Measurements from ENCODE around the gene AK4. TPM values are rescaled to one million over a fixed set of nuclear protein-coding genes. Genes with fewer than 3 reads are reported as not detected.
"Not testable (repeated sequence)": the region's sequence is repeated elsewhere in the genome, so short reads cannot be mapped to it uniquely, and the experiment has no call there.

Gene AK4
- polyA plus RNA-seq, 1 donor: 6.8 TPM

GRCh38 chr1:65213271-65214023 is 65.4 kb downstream of the AK4 start:
- DNase-seq (ENCODE audit: low read depth): no peak

- DNase-seq (ENCODE audit: low read depth): no peak
Measured at GRCh38 chr1:65214340-65215027, 66.5 kb downstream of the AK4 start.

GRCh38 chr1:65216989-65217388 is 69.0 kb downstream of the AK4 start:
- no peak for DNase-seq (ENCODE audit: low read depth)

GRCh38 chr1:65221638-65222339 is 73.8 kb downstream of the AK4 start:
- DNase-seq (ENCODE audit: low read depth): no peak

GRCh38 chr1:65222340-65222940 is 74.4 kb downstream of the AK4 start:
- DNase-seq (ENCODE audit: low read depth): no peak

GRCh38 chr1:65224681-65225091 is 76.7 kb downstream of the AK4 start:
- DNase-seq (ENCODE audit: low read depth): no peak

GRCh38 chr1:65225179-65225578 is 77.2 kb downstream of the AK4 start:
- no peak for DNase-seq (ENCODE audit: low read depth)

GRCh38 chr1:65229201-65229600 is 81.2 kb downstream of the AK4 start:
- DNase-seq (ENCODE audit: low read depth): no peak

GRCh38 chr1:65229754-65230339 is 81.8 kb downstream of the AK4 start:
- no peak for DNase-seq (ENCODE audit: low read depth)

GRCh38 chr1:65230731-65231481 is 82.9 kb downstream of the AK4 start:
- DNase-seq (ENCODE audit: low read depth): no peak

- DNase-seq (ENCODE audit: low read depth): no peak
Measured at GRCh38 chr1:65231718-65232330, 83.8 kb downstream of the AK4 start.

- no peak for DNase-seq (ENCODE audit: low read depth)
Measured at GRCh38 chr1:65232461-65232990, 84.5 kb downstream of the AK4 start.

- no peak for DNase-seq (ENCODE audit: low read depth)
Measured at GRCh38 chr1:65233782-65234181, 85.8 kb downstream of the AK4 start.

GRCh38 chr1:65235867-65236805 is 88.1 kb downstream of the AK4 start:
- no peak for DNase-seq (ENCODE audit: low read depth)

GRCh38 chr1:65237088-65237487 is 89.1 kb downstream of the AK4 start:
- DNase-seq (ENCODE audit: low read depth): not testable (repeated sequence)

GRCh38 chr1:65237503-65237902 is 89.5 kb downstream of the AK4 start:
- DNase-seq (ENCODE audit: low read depth): no peak

- DNase-seq (ENCODE audit: low read depth): no peak
Measured at GRCh38 chr1:65238010-65238409, 90.0 kb downstream of the AK4 start.

GRCh38 chr1:65243491-65243890 is 95.5 kb downstream of the AK4 start:
- no peak for DNase-seq (ENCODE audit: low read depth)

GRCh38 chr1:65245295-65245694 is 97.3 kb downstream of the AK4 start:
- DNase-seq (ENCODE audit: low read depth): no peak
